ENCODE data around the gene PPP1R37.

- TF ChIP-seq CTCF (IDR thresholded peaks at IDR 0.05; ENCODE audit: extremely low read depth in 1 of 2, insufficient read depth in 1 of 2, low read depth in 1 of 2, low read length in 2 of 2): no peak
- TF ChIP-seq JUN (IDR thresholded peaks at IDR 0.05; ENCODE audit: borderline replicate concordance, insufficient read depth, insufficient read length, low read depth): no peak
Measured at GRCh38 chr19:45175515-45176345, 82.8 kb downstream of the PPP1R37 start.

All from endothelial cell of umbilical vein (primary cell).